Stimulated activated CD4-positive, alpha-beta T cell treated with anti-CD3 and anti-CD28 coated beads, Interleukin-1b, Interleukin-23, amount 100 ng/mL, for 48 hours (primary cell): ENCODE data around the gene NACAD.
A peak's percentile ranks its signal among the peaks of the same experiment; 100 is the strongest.

Experiments
- DNase-seq: peaks from one replicate; pipeline ENCODE4 v3.0.0-alpha.2; 2020

NACAD gene

DNA sequence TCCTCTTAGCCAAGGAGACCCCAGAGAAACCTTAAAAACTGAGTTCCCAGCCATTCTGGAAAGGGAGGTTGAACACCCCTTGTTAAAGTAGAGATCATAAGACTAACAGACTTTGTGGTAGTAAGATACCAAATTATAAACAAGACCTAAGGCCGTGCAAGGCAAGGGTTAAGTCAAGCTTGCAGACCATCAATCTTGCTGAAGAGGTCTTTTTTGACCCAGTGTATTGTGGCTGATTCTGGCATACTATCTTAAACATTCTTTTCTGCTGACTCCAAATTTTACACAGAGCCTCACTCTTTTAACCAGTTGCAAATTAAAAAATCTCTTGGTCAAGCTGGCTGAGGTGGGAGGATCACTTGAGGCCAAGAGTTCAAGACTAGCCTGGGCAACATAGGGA, 23.9 kb upstream of the NACAD start:
- no peak for DNase-seq

- DNase-seq, result peak; percentile 93
These were observed 22.8 kb upstream of the NACAD start, which contains the start of gene TBRG4 for GRCh38 chr7:45111298-45112223. Gene TBRG4 (minus strand): TSS chr7:45111697. CDS start chr7:45109237, 2,460 bp downstream.

- no peak for DNase-seq
These were observed 20.1 kb upstream of the NACAD start for GRCh38 chr7:45108863-45109262.

GRCh38 chr7:45107356-45107755, 18.6 kb upstream of the NACAD start:
- no peak for DNase-seq

DNA sequence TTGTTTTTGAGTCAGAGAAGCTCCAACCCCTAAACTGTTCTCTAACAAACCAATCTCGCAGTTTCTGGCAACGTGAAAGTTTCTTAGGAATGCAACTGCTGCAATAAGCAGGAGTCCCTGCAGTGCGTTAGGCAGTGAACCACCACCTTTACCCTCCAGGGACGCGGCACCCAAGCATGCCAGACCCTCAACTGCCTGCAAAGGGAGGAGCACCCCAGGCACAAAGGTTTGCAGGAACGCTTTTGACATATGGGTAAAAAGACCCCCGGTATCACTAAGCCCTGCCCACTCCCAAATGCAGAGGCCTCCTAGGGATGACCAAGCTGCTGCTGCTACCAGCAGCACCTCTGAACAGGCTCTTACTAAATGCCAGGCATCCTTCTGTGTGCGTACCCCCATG, 18.1 kb upstream of the NACAD start:
- no peak for DNase-seq

GRCh38 chr7:45105588-45106188, 16.9 kb upstream of the NACAD start:
- no peak for DNase-seq

GRCh38 chr7:45104844-45105587, 16.2 kb upstream of the NACAD start:
- no peak for DNase-seq

- DNase-seq, result no peak
These were observed 15.4 kb upstream of the NACAD start for GRCh38 chr7:45103958-45104843.

GRCh38 chr7:45102785-45103712, 14.3 kb upstream of the NACAD start:
- DNase-seq, result no peak

GRCh38 chr7:45101748-45102147, 13.0 kb upstream of the NACAD start:
- no peak for DNase-seq

GRCh38 chr7:45100761-45101480, 12.2 kb upstream of the NACAD start:
- no peak for DNase-seq

DNA sequence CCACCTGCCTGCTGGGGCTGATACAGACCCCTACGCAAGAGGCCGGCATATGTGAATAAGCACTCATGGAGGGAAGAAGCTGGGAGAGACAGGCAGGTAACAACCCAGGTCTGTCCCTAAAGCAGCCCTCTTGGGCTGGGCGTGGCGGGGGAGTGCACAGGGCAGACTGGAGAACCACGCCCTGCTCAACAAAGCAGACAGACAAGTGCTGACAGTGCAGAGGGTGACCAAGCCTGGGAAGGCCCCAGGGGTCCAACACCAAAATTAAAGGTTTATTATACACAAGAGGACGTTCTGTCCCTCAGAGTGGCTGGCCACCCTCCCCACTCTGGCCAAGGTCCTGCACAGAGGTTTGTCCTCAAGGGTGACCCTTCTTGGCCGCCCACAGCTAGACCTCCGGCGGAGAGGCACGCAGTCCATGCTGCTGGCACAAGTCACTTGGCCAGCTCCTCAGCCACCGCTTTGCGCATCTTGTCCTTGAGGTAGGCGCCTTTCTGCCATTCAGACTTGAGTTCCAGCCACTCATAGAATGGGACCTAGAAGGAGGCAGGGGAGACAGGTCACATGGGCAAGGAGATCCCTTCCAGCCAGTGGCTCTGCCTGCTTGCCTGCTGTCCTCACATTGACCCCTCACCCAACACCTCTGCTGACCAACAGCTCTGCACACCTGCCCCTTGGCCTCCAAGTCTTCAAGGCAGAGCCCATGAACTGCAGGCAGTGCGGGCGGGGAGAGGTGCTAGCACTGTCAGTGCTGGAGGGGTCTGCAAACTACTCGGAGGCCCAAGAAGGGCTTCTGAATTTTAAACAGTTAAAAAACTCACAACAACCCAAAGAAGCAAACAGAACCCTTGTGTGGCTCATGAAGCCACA, 11.4 kb upstream of the NACAD start:
- DNase-seq, result no peak

- DNase-seq, result no peak
These were observed 10.4 kb upstream of the NACAD start for GRCh38 chr7:45098983-45099839.

DNA sequence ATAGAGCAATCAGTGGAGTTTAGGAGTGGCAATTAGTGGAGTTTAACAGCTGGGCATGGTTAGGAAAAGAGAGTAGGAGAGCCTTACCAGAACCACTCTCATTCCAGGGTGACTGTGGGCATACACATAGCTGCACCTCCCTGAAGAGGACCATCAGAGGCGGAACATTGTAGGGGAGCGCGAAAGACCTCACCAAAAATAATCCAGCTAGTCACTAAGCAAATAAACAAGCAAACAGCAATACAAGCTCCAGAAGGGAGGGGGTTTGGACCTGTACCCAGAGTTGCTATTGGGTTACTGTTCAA, 4.1 kb upstream of the NACAD start:
- no peak for DNase-seq

DNA sequence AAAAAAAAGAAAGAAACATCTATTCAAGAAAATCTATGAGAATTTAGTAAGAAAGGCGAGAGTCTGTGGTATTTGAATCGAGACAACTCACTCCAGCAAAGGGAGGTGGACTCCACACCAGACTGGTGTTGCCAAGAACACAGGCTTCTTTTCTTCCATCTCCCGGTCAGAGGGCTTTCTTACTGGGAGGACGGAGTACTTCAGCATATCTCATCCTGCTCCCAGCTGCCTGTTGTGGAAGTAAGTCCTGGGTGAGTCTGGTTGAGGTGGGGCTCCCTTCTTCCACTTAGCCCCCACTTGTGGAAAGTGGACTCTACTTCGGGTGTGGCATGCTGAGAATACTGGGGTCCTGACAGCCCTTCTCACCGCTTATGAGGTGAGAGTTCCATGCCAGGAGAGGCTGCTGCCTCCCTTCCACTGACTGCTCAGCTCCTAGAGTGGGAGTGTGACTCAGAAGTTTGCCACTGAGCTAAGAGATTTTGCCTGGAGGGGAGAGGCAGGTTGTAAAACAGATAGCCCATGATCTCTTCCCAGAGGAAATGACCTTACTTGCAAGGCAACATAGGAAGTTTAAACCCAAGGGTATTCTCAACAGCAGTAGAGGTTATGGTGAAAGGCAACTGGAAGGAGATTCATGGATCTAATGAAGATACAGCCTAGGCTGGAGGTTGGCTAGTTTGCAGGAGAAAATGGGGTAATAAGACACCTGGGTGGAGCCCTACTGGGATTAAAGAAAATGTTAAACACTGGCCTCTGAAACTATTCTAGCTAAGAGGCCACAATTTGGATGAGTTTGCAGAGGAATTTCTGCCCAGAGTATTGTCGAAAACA, 3.5 kb upstream of the NACAD start:
- DNase-seq, result no peak

- DNase-seq, result peak; percentile 77
These were observed 647 bp upstream of the NACAD start for GRCh38 chr7:45089341-45089891.

DNA sequence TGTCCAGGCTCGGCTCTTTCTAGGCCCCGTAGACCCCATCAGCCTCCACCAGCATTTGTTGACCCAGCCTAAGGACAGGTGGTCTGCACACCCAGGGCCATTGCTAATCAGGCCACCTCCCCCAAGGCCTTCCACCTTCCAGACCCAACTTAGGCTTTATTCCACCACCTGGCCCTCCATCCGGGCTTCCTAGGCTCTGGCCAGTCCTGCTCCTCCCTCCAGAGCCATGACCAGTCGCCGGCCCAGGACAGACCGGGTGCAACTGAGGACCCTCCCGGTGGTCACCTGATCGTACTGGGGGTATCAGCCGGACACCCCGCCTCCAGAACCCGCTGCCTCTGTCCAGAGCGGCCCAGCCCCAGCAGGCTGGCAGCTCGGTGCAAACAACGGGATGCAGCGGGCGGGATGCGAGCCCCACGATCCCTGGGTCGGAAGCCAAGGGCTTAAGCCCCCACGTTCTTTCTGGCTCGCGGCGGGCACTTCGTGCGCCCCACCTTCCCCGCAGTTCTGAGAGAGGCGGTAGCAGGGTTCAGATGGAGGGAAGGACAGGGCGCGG, 545 bp downstream of the NACAD start:
- no peak for DNase-seq
